ENCODE data around the gene KRTAP10-6. TPM values are rescaled to one million over a fixed set of nuclear protein-coding genes. Genes with fewer than 3 reads are reported as not detected.

The KRTAP10-6 gene
- total and polyA plus RNA-seq, 2 of the 8 experiments (the other 6 are each of a cell fraction or from before 2014, with no cell fraction given): 0.12 TPM; not detected in 1

- no peak for TF ChIP-seq CHD7 (IDR thresholded peaks at IDR 0.05; ENCODE audit: insufficient replicate concordance, low read length)
- no peak for TF ChIP-seq ATF3 (IDR thresholded peaks at IDR 0.05; ENCODE audit: insufficient read depth, low read depth, low read length)
- no peak for TF ChIP-seq ASH2L (IDR thresholded peaks at IDR 0.05; ENCODE audit: low read length)
- TF ChIP-seq SP1 (IDR thresholded peaks at IDR 0.05; ENCODE audit: low read depth, low read length): no peak
- no peak for TF ChIP-seq SIN3A (conservative IDR thresholded peaks at IDR 0.05 in 1 of 2, IDR thresholded peaks at IDR 0.05 in 1 of 2; ENCODE audit: low read depth in 1 of 2, low read length in 2 of 2)
- TF ChIP-seq GABPA (IDR thresholded peaks at IDR 0.05; ENCODE audit: borderline replicate concordance, insufficient read depth, low read length): no peak
- no peak for TF ChIP-seq SIX5 (IDR thresholded peaks at IDR 0.05; ENCODE audit: low read depth, low read length)
Measured at GRCh38 chr21:44572959-44573583, 19.2 kb downstream of the KRTAP10-6 start (continued).
